Kidney tubule cell (primary cell): ENCODE measurements around the gene TMEM61.
A peak's percentile ranks its signal among the peaks of the same experiment; 100 is the strongest.

ENCODE experiments used
- DNase-seq: peaks from one replicate; pipeline ENCODE4 v3.0.0-alpha.2; 2018; ENCODE audit warnings: low spot score

The TMEM61 gene

GRCh38 chr1:55039342-55040082, 59.1 kb downstream of the TMEM61 start, which contains the start of gene PCSK9:
Gene PCSK9 (plus strand): TSS chr1:55039548. CDS start chr1:55039838, 290 bp downstream.
- DNase-seq: peak; percentile 47

GRCh38 chr1:55040083-55040932, 59.9 kb downstream of the TMEM61 start:
- no peak for DNase-seq

GRCh38 chr1:55040933-55041494, 60.6 kb downstream of the TMEM61 start:
- no peak for DNase-seq

- DNase-seq: no peak
These were observed 61.2 kb downstream of the TMEM61 start for GRCh38 chr1:55041613-55042012.
